H9 (cell line): Measurements from ENCODE around the gene ELF3. TPM values are rescaled to one million over a fixed set of nuclear protein-coding genes. Genes with fewer than 3 reads are reported as not detected.
A peak's percentile ranks its signal among the peaks of the same experiment; 100 is the strongest.

Source experiments
- DNase-seq: peaks from one replicate; pipeline ENCODE4 v3.0.0-alpha.2; 2017
- H2AFZ ChIP-seq: one replicate; pipeline ENCODE4 v1.6.1; 2013; ENCODE audit warnings: mild to moderate bottlenecking, low read length, control low read depth, moderate library complexity
- H2AK5ac ChIP-seq: 2 replicates; pipeline ENCODE4 v1.6.1; 2013; ENCODE audit warnings: low read length, control low read depth, mixed read lengths; ENCODE audit not compliant: insufficient read length
- H2BK120ac ChIP-seq: one replicate; pipeline ENCODE4 v1.6.1; 2013; ENCODE audit warnings: low read depth, mild to moderate bottlenecking, low read length, control low read depth, inconsistent platforms; ENCODE audit not compliant: poor library complexity, severe bottlenecking
- H2BK12ac ChIP-seq: 2 replicates; pipeline ENCODE4 v1.6.1; 2013; ENCODE audit warnings: low read length, control low read depth, mixed read lengths, low read depth; ENCODE audit not compliant: insufficient read length
- H2BK15ac ChIP-seq: 2 replicates; pipeline ENCODE4 v1.6.1; 2013; ENCODE audit warnings: low read depth, low read length, control low read depth
- H2BK20ac ChIP-seq: one replicate; pipeline ENCODE4 v1.6.1; 2013; ENCODE audit warnings: low read depth, mild to moderate bottlenecking, low read length, control low read depth, inconsistent platforms; ENCODE audit not compliant: poor library complexity, severe bottlenecking
- H2BK5ac ChIP-seq: 2 replicates; pipeline ENCODE4 v1.6.1; 2013; ENCODE audit warnings: low read length, control low read depth, mixed read lengths; ENCODE audit not compliant: insufficient read length
- H3K14ac ChIP-seq: 2 replicates; pipeline ENCODE4 v1.6.1; 2013; ENCODE audit warnings: low read length, control low read depth; ENCODE audit not compliant: insufficient read depth
- H3K18ac ChIP-seq: 2 replicates; pipeline ENCODE4 v1.6.1; 2013; ENCODE audit warnings: low read depth, mild to moderate bottlenecking, mixed read lengths, low read length, control low read depth; ENCODE audit not compliant: insufficient read length
- H3K23ac ChIP-seq: 2 replicates; pipeline ENCODE4 v1.6.1; 2013; ENCODE audit warnings: low read length, control low read depth, mixed read lengths, low read depth; ENCODE audit not compliant: insufficient read length
- H3K23me2 ChIP-seq: 2 replicates; pipeline ENCODE4 v1.6.1; 2013; ENCODE audit warnings: low read depth, mild to moderate bottlenecking, mixed read lengths, low read length, control low read depth; ENCODE audit not compliant: insufficient read length, poor library complexity, severe bottlenecking
- H3K27ac ChIP-seq: 2 replicates; pipeline ENCODE4 v1.5.1; 2013; ENCODE audit warnings: low read length, control low read depth, mixed read lengths, low read depth; ENCODE audit not compliant: insufficient read length
- H3K27me3 ChIP-seq: 2 replicates; pipeline ENCODE4 v1.6.1; 2013; ENCODE audit warnings: low read length, control low read depth, inconsistent platforms; ENCODE audit not compliant: insufficient read depth
- H3K4ac ChIP-seq: 2 replicates; pipeline ENCODE4 v1.6.1; 2013; ENCODE audit warnings: low read depth, mild to moderate bottlenecking, control low read depth, inconsistent platforms, low read length, moderate library complexity
- H3K4me1 ChIP-seq: 2 replicates; pipeline ENCODE4 v1.6.1; 2013; ENCODE audit warnings: low read length, control low read depth, inconsistent platforms; ENCODE audit not compliant: insufficient read depth
- H3K4me2 ChIP-seq: 2 replicates; pipeline ENCODE4 v1.6.1; 2013; ENCODE audit warnings: low read length, control low read depth, mixed read lengths; ENCODE audit not compliant: insufficient read length, insufficient read depth
- H3K56ac ChIP-seq: 2 replicates; pipeline ENCODE4 v1.6.1; 2013; ENCODE audit warnings: low read depth, mild to moderate bottlenecking, mixed read lengths, low read length, control low read depth; ENCODE audit not compliant: insufficient read length
- H3K79me1 ChIP-seq: 2 replicates; pipeline ENCODE4 v1.6.1; 2013; ENCODE audit warnings: low read depth, mild to moderate bottlenecking, moderate library complexity, low read length, control low read depth, inconsistent platforms; ENCODE audit not compliant: insufficient read depth, poor library complexity, severe bottlenecking
- H3K79me2 ChIP-seq: 2 replicates; pipeline ENCODE4 v1.6.1; 2013; ENCODE audit warnings: low read length, control low read depth, inconsistent platforms; ENCODE audit not compliant: insufficient read depth
- H3K9ac ChIP-seq: 2 replicates; pipeline ENCODE4 v1.6.1; 2013; ENCODE audit warnings: low read length, control low read depth, mixed read lengths; ENCODE audit not compliant: insufficient read length; ENCODE audit errors: extremely low read depth
- H3K9me3 ChIP-seq: one replicate; pipeline ENCODE4 v1.6.1; 2013; ENCODE audit warnings: low read depth, low read length, inconsistent platforms; ENCODE audit not compliant: control insufficient read depth
- H3T11ph ChIP-seq: one replicate; pipeline ENCODE4 v1.6.1; 2013; ENCODE audit warnings: mild to moderate bottlenecking, low read length, control low read depth, inconsistent platforms
- H4K20me1 ChIP-seq: one replicate; pipeline ENCODE4 v1.6.1; 2013; ENCODE audit not compliant: control insufficient read depth, insufficient read length, insufficient read depth
- H4K5ac ChIP-seq: 2 replicates; pipeline ENCODE4 v1.6.1; 2013; ENCODE audit warnings: low read depth, mild to moderate bottlenecking, mixed read lengths, low read length, control low read depth; ENCODE audit not compliant: insufficient read length
- H4K8ac ChIP-seq: replicated peaks from 2 replicates; pipeline ENCODE4 v1.6.1; 2013; ENCODE audit warnings: low read length, control low read depth, mixed read lengths, low read depth; ENCODE audit not compliant: insufficient read length
- H4K91ac ChIP-seq: 2 replicates; pipeline ENCODE4 v1.6.1; 2013; ENCODE audit warnings: low read depth, mild to moderate bottlenecking, moderate library complexity, mixed read lengths, low read length, control low read depth; ENCODE audit not compliant: insufficient read length
- H3K27ac Mint-ChIP-seq, 3 experiments: 2 replicates in 2 of 3; 3 replicates in 1 of 3; pipeline ENCODE4 v1.8.0; 2020 to 2021; ENCODE audit warnings: mixed read lengths in 3 of 3, mild to moderate bottlenecking in 1 of 3, moderate library complexity in 1 of 3
- H3K27me3 Mint-ChIP-seq: 2 replicates; pipeline ENCODE4 v1.8.0; 2021; ENCODE audit warnings: low read depth, mild to moderate bottlenecking, moderate library complexity, mixed read lengths
- H3K36me3 Mint-ChIP-seq, 3 experiments: 2 replicates in 2 of 3; 3 replicates in 1 of 3; pipeline ENCODE4 v1.8.0; 2020 to 2021; ENCODE audit warnings: low read depth in 3 of 3, mixed read lengths in 3 of 3; ENCODE audit not compliant: insufficient read depth in 1 of 3
- H3K4me1 Mint-ChIP-seq, 2 experiments: 2 replicates each; pipeline ENCODE4 v1.8.0; 2020; ENCODE audit warnings: mixed read lengths in 2 of 2
- H3K4me3 Mint-ChIP-seq, 2 experiments: 2 replicates in 1 of 2; 3 replicates in 1 of 2; pipeline ENCODE4 v1.8.0; 2020 to 2021; ENCODE audit warnings: mild to moderate bottlenecking in 2 of 2, mixed read lengths in 2 of 2, moderate library complexity in 1 of 2
- H3K9me3 Mint-ChIP-seq, 2 experiments: 2 replicates in 1 of 2; 3 replicates in 1 of 2; pipeline ENCODE4 v1.8.0; 2020; ENCODE audit warnings: mild to moderate bottlenecking in 2 of 2, mixed read lengths in 2 of 2, moderate library complexity in 1 of 2
- WGBS: extraction: QIAGEN DNeasy Blood & Tissue Kit; methylation state at CpG from one replicate; pipeline ENCODE4 v1.1.7; 2013; ENCODE audit warnings: missing lambda C conversion rate, low lambda C conversion rate, mixed read lengths; ENCODE audit not compliant: insufficient read length; ENCODE audit errors: extremely low coverage; 5-methylcytosine and 5-hydroxymethylcytosine counted together
- total RNA-seq: library from RNA; stranded (reverse); gene quantifications from 2 replicates; pipeline ENCODE4 v1.2.1, GENCODE V29; 2021
- TF ChIP-seq, protein P1 (sequence below): fragments of 200-600 bp; sonication (generic); conservative IDR thresholded peaks from 3 replicates; pipeline ENCODE4 v1.8.0; 2021; ENCODE audit warnings: antibody characterized with exemption, mild to moderate bottlenecking

Gene ELF3
- total RNA-seq, 1 experiment from 2014 or later = 10.4 TPM

GRCh38 chr1:202016811-202017748 lies 6.7 kb downstream of the ELF3 start:
- Histone ChIP-seq H2BK120ac (no peak overlapping the region), H3K4me2 (no peak overlapping the region), H2BK15ac (no peak overlapping the region), H2BK12ac (no peak overlapping the region), H3T11ph (no peak overlapping the region), H2AK5ac (no peak overlapping the region), H4K5ac (no peak overlapping the region), H3K79me2 (no peaks in the 10 kb centered on the region), H3K18ac (no peak overlapping the region), H3K23ac (no peak overlapping the region), H4K8ac (no peak overlapping the region), H3K4ac (no peak overlapping the region), H3K23me2 (no peaks in the 10 kb centered on the region), H3K79me1 (no peaks in the 10 kb centered on the region), H4K20me1 (no peaks in the 10 kb centered on the region), H2BK20ac (no peak overlapping the region), H4K91ac (no peak overlapping the region), H3K9me3 (no peaks in the 10 kb centered on the region), H3K14ac (no peak overlapping the region), H2BK5ac (no peak overlapping the region), H3K4me1 (no peaks in the 10 kb centered on the region; the same call in 1 of the 2 replicates), H2AFZ (no peak overlapping the region), H3K27ac (no peak overlapping the region), H3K27me3 (no peaks in the 10 kb centered on the region), H3K56ac (no peak overlapping the region), H3K9ac (no peak overlapping the region)
- Mint-ChIP-seq H3K36me3 (peaks cover 0 to 42% (median 27%) of the 10 kb centered on the region in 3 experiments; a peak in 4 of 7 replicates), H3K9me3 (no peaks in the 10 kb centered on the region), H3K4me1 (peaks cover 12 to 22% of the 10 kb centered on the region in 2 experiments), H3K27ac (peak overlapping the region in 1 of 3 experiments; percentile 48; a peak in 2 of 7 replicates), H3K4me3 (no peak overlapping the region), H3K27me3 (no peaks in the 10 kb centered on the region)
- DNase-seq = no peak
- TF ChIP-seq, protein P1, sequence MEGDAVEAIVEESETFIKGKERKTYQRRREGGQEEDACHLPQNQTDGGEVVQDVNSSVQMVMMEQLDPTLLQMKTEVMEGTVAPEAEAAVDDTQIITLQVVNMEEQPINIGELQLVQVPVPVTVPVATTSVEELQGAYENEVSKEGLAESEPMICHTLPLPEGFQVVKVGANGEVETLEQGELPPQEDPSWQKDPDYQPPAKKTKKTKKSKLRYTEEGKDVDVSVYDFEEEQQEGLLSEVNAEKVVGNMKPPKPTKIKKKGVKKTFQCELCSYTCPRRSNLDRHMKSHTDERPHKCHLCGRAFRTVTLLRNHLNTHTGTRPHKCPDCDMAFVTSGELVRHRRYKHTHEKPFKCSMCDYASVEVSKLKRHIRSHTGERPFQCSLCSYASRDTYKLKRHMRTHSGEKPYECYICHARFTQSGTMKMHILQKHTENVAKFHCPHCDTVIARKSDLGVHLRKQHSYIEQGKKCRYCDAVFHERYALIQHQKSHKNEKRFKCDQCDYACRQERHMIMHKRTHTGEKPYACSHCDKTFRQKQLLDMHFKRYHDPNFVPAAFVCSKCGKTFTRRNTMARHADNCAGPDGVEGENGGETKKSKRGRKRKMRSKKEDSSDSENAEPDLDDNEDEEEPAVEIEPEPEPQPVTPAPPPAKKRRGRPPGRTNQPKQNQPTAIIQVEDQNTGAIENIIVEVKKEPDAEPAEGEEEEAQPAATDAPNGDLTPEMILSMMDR = no peak
- no CpG with 5 or more reads among the region's 21 CpGs for WGBS
